GM13977 (cell line): ENCODE results near the gene GLT6D1.

Experiments used
- DNase-seq: peaks from one replicate; pipeline ENCODE4 v3.0.0; 2012; ENCODE audit warnings: low spot score
- CTCF ChIP-seq: IDR thresholded peaks from 2 replicates; pipeline ENCODE4 v1.5.1; 2012; ENCODE audit warnings: mild to moderate bottlenecking, control low read depth; ENCODE audit not compliant: insufficient read depth; ENCODE audit errors: extremely low read depth, missing control alignments
- in situ Hi-C: fragments of 300-500 bp; cut with MboI; formaldehyde crosslinking; loops from one replicate; pipeline ENCODE4 v1.12.0; 2022; ENCODE audit warnings: low sequenced_read_pairs, low pct_unique_long_range_greater_than_20kb, mixed read lengths, inconsistent platforms; ENCODE audit not compliant: unreplicated experiment

GLT6D1 gene

GRCh38 chr9:135639196-135639595 is at the start of gene GLT6D1:
Gene GLT6D1 (minus strand): TSS chr9:135639540. CDS start chr9:135639187, 353 bp downstream.
- in situ Hi-C loops = no loop called here
- DNase-seq = no peak
- TF ChIP-seq CTCF = no peak

GRCh38 chr9:135689011-135689410 is 49.7 kb upstream of the GLT6D1 start:
- TF ChIP-seq CTCF = no peak
- in situ Hi-C loops = no loop called here
- DNase-seq = no peak

GRCh38 chr9:135687216-135687615 is 47.9 kb upstream of the GLT6D1 start:
- DNase-seq = no peak
- in situ Hi-C loops = no loop called here
- no peak for TF ChIP-seq CTCF

GRCh38 chr9:135684691-135685090 is 45.4 kb upstream of the GLT6D1 start:
- no peak for TF ChIP-seq CTCF
- in situ Hi-C loops = no loop called here
- DNase-seq = no peak

- in situ Hi-C loops = no loop called here
These were observed 44.2 kb upstream of the GLT6D1 start for GRCh38 chr9:135683401-135684034.

GRCh38 chr9:135681161-135681560 is 41.8 kb upstream of the GLT6D1 start:
- no peak for TF ChIP-seq CTCF
- in situ Hi-C loops = no loop called here
- no peak for DNase-seq

More at GRCh38 chr9:135683401-135684034, 44.2 kb upstream of the GLT6D1 start:
- no peak for DNase-seq
- TF ChIP-seq CTCF = no peak
